Endothelial cell of umbilical vein (primary cell): Measurements from ENCODE around the gene FAM50A. TPM values are rescaled to one million over a fixed set of nuclear protein-coding genes. Genes with fewer than 3 reads are reported as not detected.

Source experiments
- BruUV-seq: library from RNA; stranded (reverse); fragments of 400-500 nt; replicated peaks from 2 replicates; lab custom pipeline; 2021; lab: Mats Ljungman, UMichigan
- CTCF ChIA-PET: fragments of 300-600, 350-600 bp; sonication (Branson Sonifier 250); formaldehyde crosslinking; loops from one replicate; lab custom pipeline; 2021; ENCODE audit warnings: antibody characterized with exemption, inconsistent platforms; lab: Charles Lee
- POLR2A ChIA-PET: fragments of 300-600, 350-600 bp; sonication (Branson Sonifier 250); formaldehyde crosslinking; loops from one replicate; lab custom pipeline; 2021; ENCODE audit warnings: antibody characterized with exemption, inconsistent platforms; lab: Charles Lee
- DNase-seq: peaks from one replicate; pipeline ENCODE4 v3.0.0-alpha.2; 2011; ENCODE audit warnings: low read depth, low spot score
- FAIRE-seq: peaks from 2 replicates; lab custom pipeline; 2011; peaks lifted over from hg19 to GRCh38; lab: Jason Lieb, UNC
- H2AFZ ChIP-seq: 2 replicates; pipeline ENCODE4 v1.6.0; 2012; ENCODE audit warnings: low read depth, low read length, control low read depth, inconsistent platforms
- H3K27ac ChIP-seq: 2 replicates; pipeline ENCODE4 v1.5.1; 2011; ENCODE audit warnings: low read depth, mild to moderate bottlenecking, control low read depth, low read length, moderate library complexity; ENCODE audit not compliant: insufficient read depth
- H3K27me3 ChIP-seq, 2 experiments: 2 replicates each; pipeline versions ENCODE4 v1.6.0 to v1.6.1; 2011; ENCODE audit warnings: low read length in 2 of 2, mixed read lengths in 1 of 2; ENCODE audit not compliant: control insufficient read depth in 2 of 2, insufficient read depth in 2 of 2
- H3K36me3 ChIP-seq, 2 experiments: 2 replicates in 1 of 2; 3 replicates in 1 of 2; pipeline ENCODE4 v1.5.1; 2011; ENCODE audit warnings: low read length in 2 of 2, mild to moderate bottlenecking in 1 of 2, moderate library complexity in 1 of 2; ENCODE audit not compliant: control insufficient read depth in 2 of 2, insufficient read depth in 2 of 2; ENCODE audit errors: extremely low read depth in 1 of 2
- H3K4me1 ChIP-seq: 3 replicates; pipeline ENCODE4 v1.5.1; 2011; ENCODE audit warnings: mild to moderate bottlenecking, low read length; ENCODE audit not compliant: control insufficient read depth, insufficient read depth; ENCODE audit errors: extremely low read depth
- H3K4me2 ChIP-seq: 2 replicates; pipeline ENCODE4 v1.6.1; 2011; ENCODE audit warnings: low read length, control low read depth, mixed read lengths; ENCODE audit not compliant: insufficient read depth
- H3K4me3 ChIP-seq, 3 experiments: fragments of 200-600 bp in 1 of 3; sonication (generic), shearing (Covaris generic) in 1 of 3; replicated peaks in 1 of 3; 2 replicates each; pipeline ENCODE4 v1.5.1; 2011 to 2016; ENCODE audit warnings: control low read depth in 3 of 3, low read length in 3 of 3, mild to moderate bottlenecking in 2 of 3, inconsistent platforms in 1 of 3, low read depth in 1 of 3, moderate library complexity in 1 of 3; ENCODE audit not compliant: insufficient read depth in 1 of 3
- H3K79me2 ChIP-seq: 2 replicates; pipeline ENCODE4 v1.6.0; 2012; ENCODE audit warnings: low read length, inconsistent platforms; ENCODE audit not compliant: control insufficient read depth, insufficient read depth
- H3K9ac ChIP-seq: replicated peaks from 2 replicates; pipeline ENCODE3; 2011; ENCODE audit warnings: low read length, control low read depth; ENCODE audit not compliant: insufficient read depth; ENCODE audit errors: extremely low read depth
- H3K9me1 ChIP-seq: replicated peaks from 3 replicates; pipeline ENCODE4 v1.6.0; 2011; ENCODE audit warnings: mild to moderate bottlenecking, low read length; ENCODE audit not compliant: control insufficient read depth, insufficient read depth; ENCODE audit errors: extremely low read depth
- H3K9me3 ChIP-seq: replicated peaks from 2 replicates; pipeline ENCODE4 v1.5.1; 2012; ENCODE audit warnings: low read length, inconsistent platforms; ENCODE audit not compliant: control insufficient read depth, insufficient read depth
- H4K20me1 ChIP-seq: replicated peaks from 2 replicates; pipeline ENCODE3; 2011; ENCODE audit warnings: mild to moderate bottlenecking, low read length; ENCODE audit not compliant: control insufficient read depth, insufficient read depth; ENCODE audit errors: extremely low read depth
- CTCF ChIP-seq, 2 donors: IDR thresholded peaks; 1 replicate in 1 of 2; 2 replicates in 1 of 2; pipeline ENCODE4 v1.5.1; 2011; ENCODE audit warnings: low read length in 2 of 2, mild to moderate bottlenecking in 2 of 2, moderate library complexity in 2 of 2, control low read depth in 1 of 2, inconsistent platforms in 1 of 2, low read depth in 1 of 2; ENCODE audit not compliant: insufficient read depth in 1 of 2; ENCODE audit errors: extremely low read depth in 1 of 2
- EZH2 ChIP-seq: IDR thresholded peaks from 2 replicates; pipeline ENCODE4 v1.6.1; 2012; ENCODE audit warnings: borderline replicate concordance, low read depth, mild to moderate bottlenecking, moderate library complexity, low read length, inconsistent platforms; ENCODE audit not compliant: severe bottlenecking
- FOS ChIP-seq: IDR thresholded peaks from 2 replicates; pipeline ENCODE4 v1.6.1; 2011; ENCODE audit warnings: mild to moderate bottlenecking, low read length, moderate library complexity, borderline replicate concordance; ENCODE audit not compliant: insufficient read depth
- GATA2 ChIP-seq: IDR thresholded peaks from 2 replicates; pipeline ENCODE4 v1.7.0; 2011; ENCODE audit warnings: low read depth, mild to moderate bottlenecking, moderate library complexity, mixed read lengths, low read length; ENCODE audit not compliant: insufficient read length, insufficient read depth
- JUN ChIP-seq: IDR thresholded peaks from 2 replicates; pipeline ENCODE4 v1.6.1; 2011; ENCODE audit warnings: borderline replicate concordance, low read depth; ENCODE audit not compliant: insufficient read length, insufficient read depth
- MAX ChIP-seq: IDR thresholded peaks from 2 replicates; pipeline ENCODE4 v1.6.1; 2011; ENCODE audit not compliant: insufficient read depth, insufficient read length
- MYC ChIP-seq: IDR thresholded peaks from one replicate; pipeline ENCODE4 v1.6.1; 2011; ENCODE audit warnings: mild to moderate bottlenecking, low read depth, low read length
- POLR2A ChIP-seq: IDR thresholded peaks from 2 replicates; pipeline ENCODE4 v1.6.1; 2012; ENCODE audit warnings: low read depth, mild to moderate bottlenecking, control low read depth, low read length
- POLR2AphosphoS5 ChIP-seq: IDR thresholded peaks from 2 replicates; pipeline ENCODE4 v1.6.1; 2012; ENCODE audit warnings: low read depth, mild to moderate bottlenecking, control low read depth, low read length, moderate library complexity; ENCODE audit not compliant: insufficient read depth
- dilution Hi-C: fragments of 300-500 bp; cut with MboI; formaldehyde crosslinking; loops from one replicate; pipeline ENCODE4 v1.15.0; 2019; ENCODE audit warnings: low sequenced_read_pairs; ENCODE audit not compliant: extremely low pct_ligation_motif_present
- intact Hi-C: fragments of 100-400 bp; cut with micrococcal nuclease; formaldehyde crosslinking; loops from one replicate; pipeline ENCODE4 v1.10.0; 2022
- polyA plus RNA-seq, 4 experiments: library from polyadenylated mRNA; depleted of rRNA in 3 of 4; stranded (reverse) in 3 of 4; unstranded in 1 of 4; fragments of >200 nt; gene quantifications; 2 replicates each; pipeline versions ENCODE4 v1.2.1 to v1.2.3, GENCODE V29; 2011 to 2012; ENCODE audit warnings: missing spikeins in 1 of 4
- total RNA-seq: library from RNA; stranded (reverse); gene quantifications from 2 replicates; pipeline ENCODE4 v1.2.3, GENCODE V29; 2021

FAM50A gene
- total and polyA plus RNA-seq, 2 donors (not counting 3 experiments of a cell fraction or from before 2014, with no cell fraction given), result 75.9 to 123 TPM

GRCh38 chrX:154413142-154413541 is 30.8 kb upstream of the FAM50A start:
- H3K27ac ChIP-seq, result no peak overlapping the region
- no peaks in the 10 kb centered on the region for H3K36me3 ChIP-seq
- no peak overlapping the region for H2AFZ ChIP-seq
- H4K20me1 ChIP-seq, result no peaks in the 10 kb centered on the region
- H3K9me3 ChIP-seq, result no peaks in the 10 kb centered on the region
- H3K9ac ChIP-seq, result no peak overlapping the region
- ChIA-PET CTCF (interaction anchor here (1.1 kb wide), 1 partner anchor 11 kb away, joined by 3 read pairs; no protein-coding TSS in a partner anchor), POLR2A (interaction anchor here (1.4 kb wide), 1 partner anchor 13 kb away, joined by 3 read pairs; no protein-coding TSS in a partner anchor)
- no peak for TF ChIP-seq POLR2AphosphoS5
- no peak for TF ChIP-seq POLR2A
- no peak for TF ChIP-seq EZH2
- TF ChIP-seq CTCF (IDR thresholded peaks at IDR 0.05; ENCODE audit: extremely low read depth in 1 of 2, insufficient read depth in 1 of 2, low read depth in 1 of 2, low read length in 2 of 2), result no peak
- no peak for TF ChIP-seq MAX
- TF ChIP-seq JUN, result no peak
- TF ChIP-seq GATA2, result no peak
- TF ChIP-seq FOS, result no peak
- no peak for TF ChIP-seq MYC
- BruUV-seq, result no TSS peak
- FAIRE-seq, result no peak
- no peak for DNase-seq
- intact Hi-C loops, result no loop called here
- dilution Hi-C loops, result no loop called here
- peaks cover 10% of the 10 kb centered on the region for H3K79me2 ChIP-seq
- no peaks in the 10 kb centered on the region for H3K9me1 ChIP-seq
- H3K4me3 ChIP-seq, result no peak overlapping the region
- peaks cover 21% of the 10 kb centered on the region for H3K4me1 ChIP-seq
- H3K4me2 ChIP-seq, result no peak overlapping the region
- no peaks in the 10 kb centered on the region for H3K27me3 ChIP-seq
